GM12878 (cell line): Measurements from ENCODE around the gene DKKL1. TPM values are rescaled to one million over a fixed set of nuclear protein-coding genes. Genes with fewer than 3 reads are reported as not detected.

Experiments used
- ATAC-seq: fragments of 200-7000 bp; cut with Tn5 transposase; 3 replicates; pipeline ENCODE4 v1.9.1; 2020; ENCODE audit warnings: mild to moderate bottlenecking, moderate library complexity
- BruUV-seq: library from RNA; stranded (reverse); fragments of 400-500 nt; replicated peaks from 2 replicates; lab custom pipeline; 2021; lab: Mats Ljungman, UMichigan
- CTCF ChIA-PET: fragments of 300-600 bp; sonication (Branson Sonifier 250); formaldehyde crosslinking; extraction: SDS; loops from one replicate; lab custom pipeline; 2021; ENCODE audit warnings: inconsistent platforms; lab: Yijun Ruan, JAX
- POLR2A ChIA-PET: fragments of 350-600 bp; formaldehyde crosslinking; extraction: SDS; loops from one replicate; lab custom pipeline; 2021; ENCODE audit warnings: inconsistent platforms; lab: Charles Lee
- RAD21 ChIA-PET: fragments of 300-600 bp; sonication (Branson Sonifier 250); formaldehyde crosslinking; loops from one replicate; lab custom pipeline; 2023; ENCODE audit warnings: antibody characterized with exemption; ENCODE audit not compliant: unreplicated experiment; lab: Charles Lee
- SMC1A ChIA-PET: fragments of 300-600 bp; sonication (Branson Sonifier 250); formaldehyde crosslinking; loops from one replicate; lab custom pipeline; 2023; ENCODE audit not compliant: unreplicated experiment, uncharacterized antibody; lab: Charles Lee
- DNase-seq: peaks from one replicate; pipeline ENCODE4 v3.0.0-alpha.2; 2011; ENCODE audit warnings: low read depth, low spot score
- FAIRE-seq: peaks from 3 replicates; lab custom pipeline; 2011; peaks lifted over from hg19 to GRCh38; lab: Jason Lieb, UNC
- H2AFZ ChIP-seq: 2 replicates; pipeline ENCODE4 v1.6.0; 2011; ENCODE audit warnings: low read depth, low read length, control low read depth; ENCODE audit not compliant: control insufficient read depth
- H3K27ac ChIP-seq: 2 replicates; pipeline ENCODE4 v1.5.1; 2011; ENCODE audit warnings: control low read depth; ENCODE audit not compliant: control insufficient read depth, insufficient read depth
- H3K27me3 ChIP-seq, 2 experiments: replicated peaks in 1 of 2; 2 replicates each; pipeline versions ENCODE4 v1.6.0 to v1.6.1; 2011; ENCODE audit warnings: low read length in 1 of 2; ENCODE audit not compliant: control insufficient read depth in 2 of 2, insufficient read depth in 2 of 2
- H3K36me3 ChIP-seq, 2 experiments: 2 replicates each; pipeline ENCODE4 v1.5.1; 2011; ENCODE audit warnings: low read length in 1 of 2; ENCODE audit not compliant: control insufficient read depth in 2 of 2, insufficient read depth in 2 of 2
- H3K4me1 ChIP-seq: 2 replicates; pipeline ENCODE4 v1.6.1; 2011; ENCODE audit warnings: mild to moderate bottlenecking, low read length, moderate library complexity, mixed read lengths; ENCODE audit not compliant: control insufficient read depth, insufficient read depth
- H3K4me2 ChIP-seq: 2 replicates; pipeline ENCODE4 v1.6.0; 2011; ENCODE audit warnings: control low read depth; ENCODE audit not compliant: control insufficient read depth, insufficient read depth
- H3K4me3 ChIP-seq: fragments of 200-600 bp; sonication (generic); 2 replicates; pipeline ENCODE4 v1.5.1; 2016
- H3K79me2 ChIP-seq: 2 replicates; pipeline ENCODE4 v1.6.0; 2011; ENCODE audit warnings: low read length; ENCODE audit not compliant: control insufficient read depth, insufficient read depth
- H3K9ac ChIP-seq: 2 replicates; pipeline ENCODE4 v1.8.0; 2011; ENCODE audit warnings: low read length, control low read depth, mixed read lengths; ENCODE audit not compliant: control insufficient read depth, insufficient read depth
- H3K9me3 ChIP-seq: replicated peaks from 3 replicates; pipeline ENCODE4 v1.5.1; 2011; ENCODE audit warnings: mild to moderate bottlenecking, low read length; ENCODE audit not compliant: control insufficient read depth, insufficient read depth
- H4K20me1 ChIP-seq: 2 replicates; pipeline ENCODE4 v1.6.0; 2011; ENCODE audit not compliant: control insufficient read depth, insufficient read depth
- BCL11A ChIP-seq: IDR thresholded peaks from 2 replicates; pipeline ENCODE4 v1.6.1; 2011; ENCODE audit warnings: low read depth, low read length
- CREM ChIP-seq: IDR thresholded peaks from 2 replicates; pipeline ENCODE4 v1.6.1; 2014; ENCODE audit warnings: antibody characterized with exemption, low read depth
- EZH2 ChIP-seq: IDR thresholded peaks from 2 replicates; pipeline ENCODE4 v1.6.1; 2012; ENCODE audit warnings: low read depth, mild to moderate bottlenecking, control low read depth, inconsistent platforms, low read length, borderline replicate concordance; ENCODE audit not compliant: control insufficient read depth
- MTA2 ChIP-seq: fragments of 450-650 bp; IDR thresholded peaks from 2 replicates; pipeline ENCODE4 v1.6.1; 2016; ENCODE audit warnings: low read depth, mild to moderate bottlenecking, moderate library complexity
- NFIC ChIP-seq: IDR thresholded peaks from 2 replicates; pipeline ENCODE4 v1.6.1; 2012; ENCODE audit warnings: low read depth, mild to moderate bottlenecking, inconsistent platforms, low read length, moderate library complexity
- SMARCA5 ChIP-seq: fragments of 450-650 bp; IDR thresholded peaks from 2 replicates; pipeline ENCODE4 v1.6.1; 2017; ENCODE audit warnings: mild to moderate bottlenecking
- SMC3 ChIP-seq: IDR thresholded peaks from 2 replicates; pipeline ENCODE4 v1.6.1; 2011; ENCODE audit warnings: low read length, improper control_type of control experiment, borderline replicate concordance
- STAT1 ChIP-seq: fragments of 450-650 bp; conservative IDR thresholded peaks from 2 replicates; pipeline ENCODE4 v1.6.1; 2014; ENCODE audit warnings: antibody characterized with exemption, mild to moderate bottlenecking
- ZZZ3 ChIP-seq: IDR thresholded peaks from 2 replicates; pipeline ENCODE4 v1.6.1; 2011; ENCODE audit warnings: low read depth; ENCODE audit not compliant: control insufficient read depth, insufficient read length
- WGBS: methylation state at CpG from one replicate; pipeline ENCODE4 v1.1.6; 2016; ENCODE audit warnings: low lambda C conversion rate; ENCODE audit not compliant: insufficient replicate concordance, insufficient coverage; ENCODE audit errors: missing lambda C conversion rate; 5-methylcytosine and 5-hydroxymethylcytosine counted together
- in situ Hi-C: fragments of 300-500 bp; cut with MboI; formaldehyde crosslinking; loops from 9 replicates; pipeline ENCODE4 v1.14.3; 2018; ENCODE audit warnings: mixed read lengths
- intact Hi-C: fragments of 100-400 bp; cut with micrococcal nuclease; formaldehyde crosslinking; loops from one replicate; pipeline ENCODE4 v1.14.2; 2022; ENCODE audit not compliant: unreplicated experiment
- polyA plus RNA-seq, 11 experiments: library from polyadenylated mRNA; depleted of rRNA in 4 of 11; unstranded in 6 of 11; stranded (reverse) in 5 of 11; fragments of >200 nt; fragmentation: Nextera tagmentation in 4 of 11; fragmentation: Illumina TruSeq in 1 of 11; extraction: Ambion mirVana in 4 of 11; extraction: Trizol in 1 of 11; gene quantifications; 1 replicate in 1 of 11; 2 replicates in 10 of 11; pipeline versions ENCODE4 v1.2.1 to v1.2.3, GENCODE V29; 2011 to 2016; ENCODE audit warnings: inconsistent platforms in 2 of 11, missing spikeins in 2 of 11, low read depth in 1 of 11
- total RNA-seq, 4 experiments: library from RNA; depleted of rRNA in 3 of 4; stranded (reverse); fragments of >200 nt in 3 of 4; fragmentation: Illumina TruSeq in 1 of 4; extraction: Trizol in 1 of 4; gene quantifications; 2 replicates each; pipeline versions ENCODE4 v1.2.1 to v1.2.3, GENCODE V29; 2013 to 2021
- TF ChIP-seq, protein P1 (sequence below): fragments of 450-650 bp; IDR thresholded peaks from 2 replicates; pipeline ENCODE4 v1.6.1; 2016; ENCODE audit warnings: mild to moderate bottlenecking, moderate library complexity, borderline replicate concordance
- TF ChIP-seq, protein P2 (sequence below): fragments of 450-650 bp; conservative IDR thresholded peaks from 2 replicates; pipeline ENCODE4 v1.6.1; 2017; ENCODE audit warnings: mild to moderate bottlenecking, moderate library complexity

DKKL1 gene
- total and polyA plus RNA-seq, 10 of the 15 experiments (the other 5 are each of a cell fraction or from before 2014, with no cell fraction given) = not detected

DNA sequence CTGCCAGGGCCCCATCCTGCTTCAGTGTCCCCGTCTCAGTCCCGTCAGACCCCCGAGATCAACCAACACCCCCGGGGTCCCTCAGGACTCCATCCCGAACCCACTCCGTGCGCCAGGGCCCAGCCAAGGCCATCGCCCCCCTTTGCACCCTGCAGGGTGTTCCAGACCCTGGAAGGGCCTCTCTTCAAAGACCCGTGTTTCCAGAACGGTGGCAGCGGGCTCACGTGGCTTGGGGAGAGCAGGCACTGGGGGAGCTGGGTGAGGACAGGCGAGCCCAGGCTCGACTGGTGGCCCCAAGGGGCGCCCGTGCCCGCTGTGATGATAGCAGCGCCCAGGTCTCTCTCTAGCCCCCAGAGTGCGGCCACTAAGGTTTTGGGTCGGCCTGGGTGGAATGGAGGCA lies 25.7 kb downstream of the DKKL1 start:
- TF ChIP-seq STAT1 (no peak), ZZZ3 (no peak), SMARCA5 (no peak), EZH2 (no peak), NFIC (no peak), SMC3 (no peak), CREM (no peak), MTA2 (no peak), BCL11A (no peak)
- TF ChIP-seq, protein P1, sequence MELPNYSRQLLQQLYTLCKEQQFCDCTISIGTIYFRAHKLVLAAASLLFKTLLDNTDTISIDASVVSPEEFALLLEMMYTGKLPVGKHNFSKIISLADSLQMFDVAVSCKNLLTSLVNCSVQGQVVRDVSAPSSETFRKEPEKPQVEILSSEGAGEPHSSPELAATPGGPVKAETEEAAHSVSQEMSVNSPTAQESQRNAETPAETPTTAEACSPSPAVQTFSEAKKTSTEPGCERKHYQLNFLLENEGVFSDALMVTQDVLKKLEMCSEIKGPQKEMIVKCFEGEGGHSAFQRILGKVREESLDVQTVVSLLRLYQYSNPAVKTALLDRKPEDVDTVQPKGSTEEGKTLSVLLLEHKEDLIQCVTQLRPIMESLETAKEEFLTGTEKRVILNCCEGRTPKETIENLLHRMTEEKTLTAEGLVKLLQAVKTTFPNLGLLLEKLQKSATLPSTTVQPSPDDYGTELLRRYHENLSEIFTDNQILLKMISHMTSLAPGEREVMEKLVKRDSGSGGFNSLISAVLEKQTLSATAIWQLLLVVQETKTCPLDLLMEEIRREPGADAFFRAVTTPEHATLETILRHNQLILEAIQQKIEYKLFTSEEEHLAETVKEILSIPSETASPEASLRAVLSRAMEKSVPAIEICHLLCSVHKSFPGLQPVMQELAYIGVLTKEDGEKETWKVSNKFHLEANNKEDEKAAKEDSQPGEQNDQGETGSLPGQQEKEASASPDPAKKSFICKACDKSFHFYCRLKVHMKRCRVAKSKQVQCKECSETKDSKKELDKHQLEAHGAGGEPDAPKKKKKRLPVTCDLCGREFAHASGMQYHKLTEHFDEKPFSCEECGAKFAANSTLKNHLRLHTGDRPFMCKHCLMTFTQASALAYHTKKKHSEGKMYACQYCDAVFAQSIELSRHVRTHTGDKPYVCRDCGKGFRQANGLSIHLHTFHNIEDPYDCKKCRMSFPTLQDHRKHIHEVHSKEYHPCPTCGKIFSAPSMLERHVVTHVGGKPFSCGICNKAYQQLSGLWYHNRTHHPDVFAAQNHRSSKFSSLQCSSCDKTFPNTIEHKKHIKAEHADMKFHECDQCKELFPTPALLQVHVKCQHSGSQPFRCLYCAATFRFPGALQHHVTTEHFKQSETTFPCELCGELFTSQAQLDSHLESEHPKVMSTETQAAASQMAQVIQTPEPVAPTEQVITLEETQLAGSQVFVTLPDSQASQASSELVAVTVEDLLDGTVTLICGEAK = no peak
- TF ChIP-seq, protein P2, sequence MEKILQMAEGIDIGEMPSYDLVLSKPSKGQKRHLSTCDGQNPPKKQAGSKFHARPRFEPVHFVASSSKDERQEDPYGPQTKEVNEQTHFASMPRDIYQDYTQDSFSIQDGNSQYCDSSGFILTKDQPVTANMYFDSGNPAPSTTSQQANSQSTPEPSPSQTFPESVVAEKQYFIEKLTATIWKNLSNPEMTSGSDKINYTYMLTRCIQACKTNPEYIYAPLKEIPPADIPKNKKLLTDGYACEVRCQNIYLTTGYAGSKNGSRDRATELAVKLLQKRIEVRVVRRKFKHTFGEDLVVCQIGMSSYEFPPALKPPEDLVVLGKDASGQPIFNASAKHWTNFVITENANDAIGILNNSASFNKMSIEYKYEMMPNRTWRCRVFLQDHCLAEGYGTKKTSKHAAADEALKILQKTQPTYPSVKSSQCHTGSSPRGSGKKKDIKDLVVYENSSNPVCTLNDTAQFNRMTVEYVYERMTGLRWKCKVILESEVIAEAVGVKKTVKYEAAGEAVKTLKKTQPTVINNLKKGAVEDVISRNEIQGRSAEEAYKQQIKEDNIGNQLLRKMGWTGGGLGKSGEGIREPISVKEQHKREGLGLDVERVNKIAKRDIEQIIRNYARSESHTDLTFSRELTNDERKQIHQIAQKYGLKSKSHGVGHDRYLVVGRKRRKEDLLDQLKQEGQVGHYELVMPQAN = no peak
- CTCF ChIA-PET = interaction anchor here (3.6 to 5.7 kb wide), 2 partner anchors 55 to 82 kb away, joined by 47 to 68 read pairs; partner anchors contain the start of gene FLT3LG
- RAD21 ChIA-PET = interaction anchor here (0.7 to 1.2 kb wide), 2 partner anchors 26 to 65 kb away, joined by 3 to 4 read pairs; partner anchors contain the start of gene SLC6A16
- no peak for FAIRE-seq
- POLR2A ChIA-PET = interaction anchor here (0.6 kb wide), 1 partner anchor 83 kb away, joined by 3 read pairs; no protein-coding TSS in a partner anchor
- Histone ChIP-seq H3K79me2 (no peaks in the 10 kb centered on the region), H3K4me2 (no peak overlapping the region), H3K27me3 (no peaks in the 10 kb centered on the region), H2AFZ (no peak overlapping the region), H3K27ac (no peak overlapping the region), H4K20me1 (no peaks in the 10 kb centered on the region), H3K36me3 (no peaks in the 10 kb centered on the region), H3K4me3 (no peak overlapping the region), H3K4me1 (no peaks in the 10 kb centered on the region), H3K9ac (no peak overlapping the region), H3K9me3 (no peaks in the 10 kb centered on the region)
- BruUV-seq = no TSS peak
- WGBS = 48% methylated on average over 20 of the region's 20 CpGs
- no peak for ATAC-seq
- SMC1A ChIA-PET = interaction anchor here (0.8 to 1.0 kb wide), 2 partner anchors 30 to 162 kb away, joined by 3 read pairs; no protein-coding TSS in a partner anchor
- in situ Hi-C loops (no loop called here), intact Hi-C loops (no loop called here)
- DNase-seq = no peak
